ENCODE measurements around the gene DOCK8. TPM values are rescaled to one million over a fixed set of nuclear protein-coding genes. Genes with fewer than 3 reads are reported as not detected.

Gene DOCK8
- total and polyA plus RNA-seq, 2 of the 13 experiments (the other 11 are each of a cell fraction or from before 2014, with no cell fraction given), result 0.28 to 0.38 TPM

GRCh38 chr9:214648-215493, at the start of gene DOCK8 (continued):
- TF ChIP-seq ZNF747 (CRISPR knock-in tag; IDR thresholded peaks at IDR 0.05; ENCODE audit: borderline replicate concordance) (peak; percentile 27; the same call in 1 of the 2 replicates), ZNF558 (CRISPR knock-in tag; IDR thresholded peaks at IDR 0.05; ENCODE audit: borderline replicate concordance) (peak; percentile 59; the same call in 1 of the 2 replicates), HOXA7 (CRISPR knock-in tag; IDR thresholded peaks at IDR 0.05) (no peak), NAIF1 (CRISPR knock-in tag; IDR thresholded peaks at IDR 0.05; ENCODE audit: borderline replicate concordance) (no peak; the same call in 1 of the 2 replicates), PHB2 (IDR thresholded peaks at IDR 0.05; ENCODE audit: partially characterized antibody) (no peak), EZH2 (conservative IDR thresholded peaks at IDR 0.05; ENCODE audit: low read depth, low read length) (no peak), UBTF (CRISPR knock-in tag; IDR thresholded peaks at IDR 0.05) (peak; percentile 98), MIER3 (CRISPR knock-in tag; IDR thresholded peaks at IDR 0.05; ENCODE audit: borderline replicate concordance) (no peak), YEATS2 (CRISPR knock-in tag; IDR thresholded peaks at IDR 0.05; ENCODE audit: borderline replicate concordance) (no peak), ZNF639 (CRISPR knock-in tag; conservative IDR thresholded peaks at IDR 0.05) (no peak), ZNF343 (CRISPR knock-in tag; IDR thresholded peaks at IDR 0.05) (no peak), ZNF3 (CRISPR knock-in tag; IDR thresholded peaks at IDR 0.05) (no peak), ZNF703 (CRISPR knock-in tag; IDR thresholded peaks at IDR 0.05; ENCODE audit: borderline replicate concordance) (0 out of 2 replicates have a peak, but pooled peaks have one; percentile 31), ZFP37 (CRISPR knock-in tag; IDR thresholded peaks at IDR 0.05; ENCODE audit: borderline replicate concordance) (no peak), ZNF564 (CRISPR knock-in tag; IDR thresholded peaks at IDR 0.05) (no peak; the same call in 1 of the 2 replicates), ZNF512B (CRISPR knock-in tag; IDR thresholded peaks at IDR 0.05; ENCODE audit: borderline replicate concordance) (no peak), TRIM24 (CRISPR knock-in tag; IDR thresholded peaks at IDR 0.05) (no peak), ZNF749 (CRISPR knock-in tag; IDR thresholded peaks at IDR 0.05; ENCODE audit: borderline replicate concordance) (0 out of 2 replicates have a peak, but pooled peaks have one; percentile 60)
- TF ChIP-seq, protein P1, sequence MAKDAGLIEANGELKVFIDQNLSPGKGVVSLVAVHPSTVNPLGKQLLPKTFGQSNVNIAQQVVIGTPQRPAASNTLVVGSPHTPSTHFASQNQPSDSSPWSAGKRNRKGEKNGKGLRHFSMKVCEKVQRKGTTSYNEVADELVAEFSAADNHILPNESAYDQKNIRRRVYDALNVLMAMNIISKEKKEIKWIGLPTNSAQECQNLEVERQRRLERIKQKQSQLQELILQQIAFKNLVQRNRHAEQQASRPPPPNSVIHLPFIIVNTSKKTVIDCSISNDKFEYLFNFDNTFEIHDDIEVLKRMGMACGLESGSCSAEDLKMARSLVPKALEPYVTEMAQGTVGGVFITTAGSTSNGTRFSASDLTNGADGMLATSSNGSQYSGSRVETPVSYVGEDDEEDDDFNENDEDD (CRISPR knock-in tag; IDR thresholded peaks at IDR 0.05; ENCODE audit: borderline replicate concordance), result peak; percentile 75; the same call in 1 of the 2 replicates
